NCI-H345 treated with DMSO at 0.1 percent for 48 hours (cell line): ENCODE data around the gene ABI3.

Source experiments
- DNase-seq: peaks from one replicate; lab custom pipeline; 2025; ENCODE audit not compliant: unreplicated experiment; lab: John Stamatoyannopoulos, UW

The ABI3 gene

DNA sequence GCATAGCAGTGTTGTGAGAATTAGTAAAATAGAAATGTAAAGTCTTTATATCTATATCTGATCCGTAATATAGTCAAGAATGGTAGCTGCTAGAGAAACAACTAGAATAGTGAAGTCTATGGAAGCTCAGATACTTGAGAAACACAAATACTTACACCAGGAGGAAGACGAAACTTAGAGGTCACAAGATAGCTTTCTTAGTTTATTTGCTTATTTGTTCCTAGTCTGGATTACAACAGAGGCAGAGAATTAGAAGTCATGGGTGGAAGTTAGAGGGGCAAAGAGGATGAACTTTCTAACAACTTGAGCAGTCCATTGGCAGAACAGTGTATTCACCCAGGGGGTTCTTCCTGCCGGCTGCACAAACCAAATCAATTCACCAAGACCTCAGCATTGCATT, 14.0 kb upstream of the ABI3 start:
- DNase-seq = no peak

DNA sequence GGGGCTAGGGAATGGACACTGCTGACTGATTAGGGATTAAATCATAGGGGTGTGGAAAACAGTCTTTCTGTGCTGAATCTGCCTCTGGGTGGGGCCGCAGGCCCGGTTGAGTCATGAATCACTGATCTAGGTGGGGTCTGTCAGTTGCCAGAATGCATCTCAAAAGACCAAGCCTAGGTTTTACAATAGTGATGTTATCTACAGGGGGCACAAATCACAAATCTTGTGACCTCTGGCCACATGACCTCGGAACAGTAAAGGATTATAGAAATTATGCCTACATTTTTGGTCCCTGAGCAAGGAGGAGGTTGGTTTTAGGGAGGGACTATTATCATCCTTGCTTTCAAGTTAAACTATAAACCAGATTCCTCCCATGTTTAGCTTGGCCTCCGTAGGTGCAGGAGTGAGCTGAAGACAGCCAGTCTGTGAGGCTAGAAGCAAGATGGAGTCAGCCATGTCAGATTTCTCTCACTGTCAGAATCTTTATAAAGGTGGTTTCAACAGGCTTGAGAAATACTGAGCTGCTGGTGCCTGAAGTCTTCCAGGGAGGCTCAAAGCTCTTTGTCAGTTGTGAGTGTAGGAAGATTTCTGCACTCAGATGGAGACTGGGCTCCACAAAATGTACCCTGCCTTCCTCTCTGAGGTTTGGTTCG, 13.0 kb upstream of the ABI3 start:
- no peak for DNase-seq

GRCh38 chr17:49198211-49198610, 12.3 kb upstream of the ABI3 start:
- no peak for DNase-seq

DNA sequence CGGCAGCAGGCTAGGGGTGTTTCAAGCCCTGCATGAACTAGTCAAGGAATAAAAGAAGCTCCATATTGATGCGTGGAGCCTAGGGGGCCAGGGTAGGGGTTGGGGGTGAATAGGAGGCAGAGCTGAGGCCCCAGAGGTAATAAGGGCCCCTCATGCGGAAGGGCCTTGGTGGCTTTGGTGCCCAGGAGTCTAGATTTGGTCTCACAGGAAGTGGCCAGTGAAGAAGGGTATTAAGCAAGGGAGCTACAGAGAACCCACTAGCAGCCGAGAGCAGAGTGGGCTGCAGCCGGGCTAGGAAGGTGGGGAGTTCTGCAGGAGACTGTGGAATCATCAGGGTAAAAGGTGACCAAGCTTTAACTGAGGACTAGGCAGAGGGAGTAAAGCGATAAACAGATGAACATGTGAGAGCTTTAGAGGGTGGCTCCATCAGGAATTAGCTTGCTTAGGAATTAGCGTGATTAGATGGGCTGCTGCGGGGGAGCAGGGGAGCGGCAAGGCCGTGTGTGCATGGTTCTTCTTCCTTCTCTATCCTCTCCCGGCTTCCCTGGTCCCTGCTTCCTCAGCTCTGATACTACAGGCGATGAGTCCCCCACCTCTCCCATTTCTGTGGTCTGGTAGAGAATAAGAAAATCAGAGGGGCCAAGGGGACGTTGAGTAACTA, 10.0 kb upstream of the ABI3 start:
- DNase-seq = no peak

DNA sequence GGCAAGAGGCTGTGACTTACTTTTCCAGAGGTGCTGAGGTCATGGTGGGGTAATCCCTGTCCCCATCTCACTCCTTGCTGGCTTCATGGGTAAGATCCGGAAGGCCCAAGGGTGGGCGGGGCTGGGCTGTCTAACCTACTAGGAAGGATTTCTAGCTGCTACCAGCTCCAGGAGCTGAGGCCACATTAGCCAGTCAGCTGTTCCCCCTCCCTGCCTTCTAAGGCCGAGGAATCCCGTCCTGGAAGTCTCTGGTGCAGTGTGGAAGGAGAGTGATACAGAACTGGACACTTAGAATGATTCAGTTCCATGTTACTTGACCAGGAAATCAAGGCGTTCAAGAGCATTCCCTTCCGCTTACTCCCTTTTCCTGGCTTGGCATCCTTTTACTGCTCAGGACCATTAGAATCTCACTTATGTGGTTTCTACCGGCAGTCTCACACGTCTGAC, 9.0 kb upstream of the ABI3 start:
- no peak for DNase-seq

GRCh38 chr17:49203796-49204195, 6.7 kb upstream of the ABI3 start:
- no peak for DNase-seq

DNA sequence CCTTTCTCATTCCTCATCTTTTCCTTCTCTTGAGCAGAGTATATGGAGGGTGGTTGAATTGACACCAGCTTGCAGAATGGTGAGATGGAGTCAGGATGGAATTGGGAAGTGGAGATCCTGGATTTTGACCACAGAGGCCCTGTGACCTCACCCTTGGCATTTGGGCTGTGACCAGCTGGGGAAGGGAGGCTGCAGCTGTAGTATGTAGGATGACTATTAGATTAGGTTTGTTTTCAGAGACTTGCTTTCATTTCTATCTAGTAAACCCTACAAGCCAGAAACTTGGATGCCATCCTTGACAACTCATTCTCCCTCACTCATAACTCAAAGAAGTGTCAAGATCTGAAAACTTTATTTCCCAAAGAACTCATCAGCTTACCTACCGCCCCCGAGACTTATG, 6.0 kb upstream of the ABI3 start:
- no peak for DNase-seq

- no peak for DNase-seq
These were observed 1.4 kb upstream of the ABI3 start for GRCh38 chr17:49209061-49209571.

DNA sequence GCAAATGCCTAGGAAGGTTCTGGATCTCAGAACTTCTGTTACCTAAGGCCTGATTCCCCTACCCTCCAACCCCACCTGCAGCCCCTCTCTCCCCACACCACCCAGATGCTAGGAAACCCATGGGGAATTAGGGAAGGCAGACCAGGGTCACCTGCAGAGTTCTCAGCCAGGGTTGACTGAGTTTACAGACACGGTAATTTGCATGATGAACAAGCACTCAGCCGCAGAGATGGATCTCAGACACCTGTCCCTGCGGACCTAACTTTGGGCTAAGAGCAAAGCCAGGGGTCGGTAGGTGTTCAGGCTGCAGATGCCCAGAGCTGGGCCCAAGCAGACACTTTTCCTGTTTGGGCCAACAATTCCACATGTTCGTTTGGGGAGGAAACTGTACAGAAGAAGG, 2.9 kb downstream of the ABI3 start:
- DNase-seq = no peak

- no peak for DNase-seq
These were observed 3.3 kb downstream of the ABI3 start for GRCh38 chr17:49213847-49214246.

GRCh38 chr17:49214676-49215360, 4.3 kb downstream of the ABI3 start:
- DNase-seq = no peak

GRCh38 chr17:49216482-49216881, 6.0 kb downstream of the ABI3 start:
- no peak for DNase-seq

DNA sequence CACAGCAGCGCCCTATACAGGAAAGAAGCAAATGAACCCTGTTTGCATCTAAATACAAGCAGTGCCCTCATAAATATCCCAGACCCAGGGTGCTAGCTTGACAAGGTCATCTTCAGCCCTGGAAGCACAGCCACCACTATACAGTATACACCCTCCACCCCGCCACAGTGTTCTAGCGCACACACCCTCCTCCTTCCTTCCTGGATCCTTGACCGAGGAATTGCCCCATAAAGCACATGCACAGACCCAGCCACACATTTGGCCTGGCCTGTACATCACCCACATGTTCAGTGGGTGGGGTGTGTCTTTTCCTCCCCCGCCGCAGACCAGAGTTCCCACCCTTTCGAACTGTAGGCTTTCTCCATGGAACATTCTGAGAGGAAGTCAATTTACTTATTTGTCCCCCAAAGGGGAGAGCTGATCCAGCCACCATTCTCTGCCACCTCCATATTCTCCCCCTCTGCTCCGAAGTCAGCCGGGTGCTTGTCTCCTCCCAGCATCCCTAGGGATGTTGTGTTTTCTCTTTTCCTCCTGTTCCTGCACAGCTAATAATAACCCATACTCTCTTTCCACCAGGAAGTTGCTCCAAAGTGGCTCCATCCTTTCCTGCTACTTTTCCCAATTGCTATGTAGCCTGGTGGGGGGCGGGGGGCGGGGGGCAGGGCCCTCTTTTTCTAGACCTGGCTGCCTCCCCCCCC, 6.6 kb downstream of the ABI3 start:
- no peak for DNase-seq

DNA sequence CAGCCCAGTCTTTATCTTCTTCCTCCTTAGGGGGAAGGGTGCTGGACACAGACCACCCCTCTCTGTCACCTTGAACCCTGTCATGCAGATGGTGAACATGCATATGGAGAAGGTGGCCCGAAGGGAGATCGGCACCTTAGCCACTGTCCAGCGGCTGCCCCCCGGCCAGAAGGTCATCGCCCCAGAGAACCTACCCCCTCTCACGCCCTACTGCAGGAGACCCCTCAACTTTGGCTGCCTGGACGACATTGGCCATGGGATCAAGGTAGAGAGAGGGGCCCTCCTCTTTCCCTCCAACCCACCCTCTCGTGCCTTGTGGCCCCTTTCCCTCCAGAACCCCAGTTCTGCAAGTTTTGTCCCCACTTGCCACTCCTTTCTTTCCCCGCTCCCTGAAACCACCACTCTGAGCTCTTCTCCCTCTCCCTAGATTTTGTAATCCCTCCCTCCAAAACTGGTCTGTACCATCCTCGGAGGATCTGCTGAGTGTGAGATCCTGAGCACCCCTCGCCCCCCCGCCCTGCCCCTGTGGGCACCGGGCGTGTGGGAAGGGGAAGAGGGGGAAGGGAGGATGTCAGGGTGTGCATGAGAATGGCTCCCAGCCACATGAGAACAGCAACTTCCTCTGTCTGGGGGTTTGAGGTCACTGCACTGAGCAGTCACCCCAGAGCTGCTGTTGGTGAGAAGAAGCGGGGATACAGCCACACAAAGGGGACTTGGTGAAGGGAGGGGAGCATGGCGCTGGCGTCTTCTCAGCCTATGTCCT, 7.3 kb downstream of the ABI3 start:
- DNase-seq = no peak

- DNase-seq = no peak
These were observed 8.7 kb downstream of the ABI3 start for GRCh38 chr17:49218941-49219913.

GRCh38 chr17:49219987-49220386, 9.5 kb downstream of the ABI3 start:
- DNase-seq = no peak

DNA sequence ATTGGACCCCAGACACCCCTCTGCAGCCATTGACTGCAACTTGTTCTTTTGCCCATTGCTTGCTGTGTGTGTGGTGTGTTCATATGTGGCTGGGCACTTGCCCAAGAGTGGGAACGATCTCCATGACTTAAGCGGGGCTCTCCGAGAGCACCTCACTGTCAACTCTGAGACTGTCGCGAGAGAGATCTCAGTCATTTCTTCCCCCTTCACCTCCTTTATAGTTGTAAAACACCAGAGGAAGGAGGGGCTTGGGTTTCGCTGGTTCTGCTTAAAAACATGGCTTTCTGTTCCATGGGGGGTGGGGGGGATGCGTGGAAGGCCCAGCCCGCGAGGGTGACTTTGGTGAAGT, 12.6 kb downstream of the ABI3 start:
- no peak for DNase-seq

DNA sequence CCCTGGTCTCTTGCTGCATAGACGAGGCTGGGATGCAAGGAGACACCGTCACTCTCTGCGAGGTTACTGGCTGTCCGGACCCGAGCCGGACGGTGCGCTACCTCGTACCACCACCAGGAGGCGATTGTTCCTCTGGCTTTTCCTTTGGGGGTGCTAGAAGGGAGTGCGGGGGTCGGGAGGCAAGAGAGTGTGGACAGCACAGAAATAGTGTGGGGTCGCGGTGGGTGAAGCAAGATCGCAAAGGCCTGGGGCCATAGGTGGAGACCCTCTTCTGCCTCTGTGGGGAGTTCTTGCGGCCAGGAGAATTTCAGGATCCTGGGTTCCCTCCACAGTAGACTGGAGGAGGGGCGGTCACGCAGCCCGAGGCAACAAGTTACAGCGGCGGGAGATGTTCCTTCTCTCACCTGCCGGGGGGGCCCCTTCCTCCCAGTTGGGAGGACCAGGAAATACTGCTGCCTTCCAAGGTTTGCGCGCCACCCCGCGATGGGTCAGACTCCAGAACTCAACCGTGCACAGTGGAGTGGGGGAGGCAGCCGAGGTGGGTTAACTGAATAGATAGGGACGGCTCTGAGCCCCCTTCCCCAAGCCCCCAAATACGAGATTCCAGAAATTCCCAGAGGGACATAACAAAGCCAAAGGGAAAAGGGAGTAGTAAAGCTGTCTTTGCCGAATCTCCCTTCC, 13.2 kb downstream of the ABI3 start:
- DNase-seq = peak; percentile 30
